Panc1 (cell line): ENCODE data around the gene GRAMD1A.

Experiments used
- CTCF ChIP-seq: fragments of 450-650 bp; IDR thresholded peaks from 2 replicates; pipeline ENCODE4 v1.5.1; 2017; ENCODE audit warnings: mild to moderate bottlenecking
- POLR2AphosphoS5 ChIP-seq: IDR thresholded peaks from 2 replicates; pipeline ENCODE4 v1.6.1; 2012; ENCODE audit warnings: mild to moderate bottlenecking, low read depth, low read length, moderate library complexity

GRCh38 chr19:34964598-34964997 is 35.5 kb upstream of the GRAMD1A start:
- TF ChIP-seq CTCF (no peak), POLR2AphosphoS5 (no peak)
